GM19035 (cell line): ENCODE results near the gene CCR3.
"Not testable (repeated sequence)": the region's sequence is repeated elsewhere in the genome, so short reads cannot be mapped to it uniquely, and the experiment has no call there.

Experiments
- ATAC-seq: cut with Tn5 transposase; IDR thresholded peaks from one replicate; pipeline ENCODE4 v1.9.1; 2021; ENCODE audit not compliant: unreplicated experiment

The CCR3 gene

GRCh38 chr3:46242120-46242519 is at the start of gene CCR3:
Gene CCR3, plus strand, starts transcription at chr3:46242460. Its CDS starts 22,699 bp downstream, at chr3:46265159.
- no peak for ATAC-seq

DNA sequence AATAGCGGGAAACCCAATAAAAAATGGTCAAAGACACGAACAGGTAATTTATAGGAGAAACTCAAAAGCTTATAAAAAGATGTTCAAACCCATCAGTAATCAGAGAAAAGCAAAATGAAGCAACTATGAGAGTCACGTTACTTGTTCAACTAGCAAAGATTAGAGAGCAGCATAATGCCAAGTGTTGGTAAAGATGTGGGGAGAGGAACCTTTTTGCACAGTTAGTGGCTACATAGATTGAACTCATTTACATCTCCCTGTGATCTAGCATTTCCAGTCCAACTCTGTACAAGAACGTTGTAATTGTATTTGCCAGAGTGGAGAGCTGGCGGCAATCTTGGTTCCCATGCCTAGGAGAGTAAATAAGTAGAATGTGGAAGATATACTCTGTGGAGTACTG is 49.3 kb upstream of the CCR3 start:
- ATAC-seq, result no peak

GRCh38 chr3:46193436-46193835 is 48.8 kb upstream of the CCR3 start:
- ATAC-seq, result no peak

- ATAC-seq, result no peak
Observed at GRCh38 chr3:46194868-46195553, 47.2 kb upstream of the CCR3 start.

DNA sequence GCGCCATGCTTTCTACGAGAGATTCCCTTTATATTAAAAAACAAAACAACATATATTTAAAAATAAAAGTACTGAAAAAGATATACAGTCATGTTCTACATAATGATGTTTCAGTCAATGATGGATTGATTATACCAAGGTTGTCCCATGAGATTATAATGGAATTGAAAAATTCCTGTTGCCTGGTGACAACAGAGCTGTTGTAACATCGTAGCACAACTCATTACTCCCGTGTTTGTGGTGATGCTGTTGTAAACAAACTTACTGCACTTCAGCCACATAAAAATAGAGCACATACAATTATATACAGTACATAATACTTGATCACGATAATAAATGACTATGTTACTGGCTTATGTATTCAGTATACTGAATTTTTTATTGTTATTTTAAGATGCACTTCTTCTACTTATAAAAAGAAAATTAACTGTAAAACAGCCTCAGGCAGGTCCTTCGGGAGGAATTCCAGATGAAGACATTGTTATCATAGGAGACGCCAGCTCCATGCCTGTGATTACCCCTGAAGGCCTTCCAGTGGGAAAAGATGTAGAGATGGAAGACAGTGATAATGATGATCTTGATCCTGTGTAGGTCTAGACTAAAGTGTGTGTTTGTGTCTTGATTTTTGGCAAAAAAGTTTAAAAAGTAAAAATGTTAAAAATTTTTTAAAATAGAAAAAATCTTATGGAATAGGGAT is 45.9 kb upstream of the CCR3 start:
- ATAC-seq, result no peak

- no peak for ATAC-seq
Observed at GRCh38 chr3:46200211-46200610, 42.0 kb upstream of the CCR3 start.

- no peak for ATAC-seq
Observed at GRCh38 chr3:46200790-46201189, 41.5 kb upstream of the CCR3 start.

DNA sequence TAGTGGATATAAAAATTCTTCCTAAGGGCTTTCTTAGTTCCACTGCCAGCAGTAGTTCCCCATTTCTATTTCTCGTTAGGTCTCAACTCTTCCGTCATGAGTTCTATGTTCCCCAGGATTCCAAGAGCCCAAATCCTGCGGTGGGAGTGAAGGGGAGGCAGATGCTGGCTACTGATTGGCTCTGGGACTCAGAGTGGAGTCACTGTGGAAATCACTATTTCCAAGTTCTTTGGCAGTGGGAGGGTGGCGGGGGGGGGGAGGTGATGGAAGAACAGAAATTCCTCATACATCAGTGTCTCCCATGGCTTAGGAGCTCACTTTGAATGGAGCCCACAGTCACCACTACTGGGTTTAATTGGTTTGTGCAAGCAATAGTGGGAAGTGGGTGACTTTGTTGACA is 39.7 kb upstream of the CCR3 start:
- ATAC-seq, result no peak

GRCh38 chr3:46203681-46204080 is 38.6 kb upstream of the CCR3 start:
- no peak for ATAC-seq

GRCh38 chr3:46205286-46205960 is 36.8 kb upstream of the CCR3 start:
- ATAC-seq, result no peak

DNA sequence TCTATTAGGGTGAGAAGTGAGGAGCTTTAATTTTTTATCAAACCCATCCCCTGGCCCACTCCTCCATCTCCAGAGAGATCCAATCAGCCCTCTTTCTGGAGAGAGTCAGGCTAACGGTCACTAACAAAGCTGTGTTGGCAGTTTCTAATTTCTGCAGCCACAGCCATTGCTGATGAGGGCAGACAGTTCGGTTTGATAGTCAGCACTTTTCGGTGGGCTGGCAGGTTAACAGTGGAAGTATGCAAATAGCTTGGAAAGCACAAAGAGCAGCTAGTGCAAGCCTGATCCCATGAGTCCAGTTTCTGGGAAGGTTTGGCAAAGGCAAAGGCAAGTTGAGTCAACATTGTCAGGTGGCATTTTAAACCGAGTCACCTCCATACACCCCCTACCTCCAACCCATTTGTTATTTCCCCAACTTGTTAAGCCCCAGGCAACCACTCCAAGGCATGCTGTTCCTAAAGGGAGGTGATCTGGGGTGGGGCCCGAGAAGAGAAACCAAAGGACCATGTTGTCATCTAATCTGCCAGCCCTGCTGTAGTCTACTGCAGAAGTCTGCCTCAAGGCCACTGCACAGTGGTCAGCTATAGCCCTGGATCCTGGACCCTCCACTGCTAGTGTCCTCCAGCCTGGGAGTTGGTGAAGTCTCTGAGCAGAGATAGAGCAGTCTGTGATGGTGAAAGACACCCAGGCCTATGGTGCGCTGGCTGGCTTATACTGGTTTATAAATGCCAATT is 35.8 kb upstream of the CCR3 start:
- ATAC-seq, result no peak

- ATAC-seq, result not testable (repeated sequence)
Observed at GRCh38 chr3:46207514-46207913, 34.7 kb upstream of the CCR3 start.

DNA sequence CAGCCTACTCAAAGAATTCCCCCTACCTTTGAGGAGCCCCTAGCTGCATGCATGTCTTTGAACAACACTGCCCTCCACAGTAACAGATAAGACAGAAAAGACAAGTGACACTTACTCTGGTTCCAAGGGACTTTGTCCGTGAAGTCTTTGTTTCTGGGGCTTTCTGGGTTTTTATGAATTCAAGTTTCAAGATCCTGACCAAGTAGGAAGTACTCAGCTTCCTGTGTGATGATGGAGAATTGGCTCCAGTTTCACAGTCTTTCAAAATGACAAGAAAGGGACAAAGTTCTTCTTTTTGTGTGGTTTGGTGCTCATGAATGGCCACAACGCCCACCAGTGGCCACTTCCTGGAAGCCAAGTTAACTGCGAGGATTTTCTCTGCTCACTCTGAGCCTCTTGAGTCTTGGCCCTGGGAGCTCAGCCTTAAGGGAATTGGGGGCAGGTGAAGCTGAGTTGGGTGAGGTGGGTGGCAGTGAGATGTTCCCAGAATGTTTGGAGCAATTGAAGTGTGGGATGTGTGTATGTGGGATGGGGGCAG is 34.0 kb upstream of the CCR3 start, which contains the start of gene CCR1:
Gene CCR1, minus strand, starts transcription at position 147 of the 538 bp plus-strand sequence. CDS start 4,000 bp downstream, outside the sequence.
- peak; percentile 59 for ATAC-seq

- no peak for ATAC-seq
Observed at GRCh38 chr3:46209053-46209452, 33.2 kb upstream of the CCR3 start.

GRCh38 chr3:46209746-46210470 is 32.4 kb upstream of the CCR3 start:
- no peak for ATAC-seq

- ATAC-seq, result no peak
Observed at GRCh38 chr3:46212101-46212500, 30.2 kb upstream of the CCR3 start.

DNA sequence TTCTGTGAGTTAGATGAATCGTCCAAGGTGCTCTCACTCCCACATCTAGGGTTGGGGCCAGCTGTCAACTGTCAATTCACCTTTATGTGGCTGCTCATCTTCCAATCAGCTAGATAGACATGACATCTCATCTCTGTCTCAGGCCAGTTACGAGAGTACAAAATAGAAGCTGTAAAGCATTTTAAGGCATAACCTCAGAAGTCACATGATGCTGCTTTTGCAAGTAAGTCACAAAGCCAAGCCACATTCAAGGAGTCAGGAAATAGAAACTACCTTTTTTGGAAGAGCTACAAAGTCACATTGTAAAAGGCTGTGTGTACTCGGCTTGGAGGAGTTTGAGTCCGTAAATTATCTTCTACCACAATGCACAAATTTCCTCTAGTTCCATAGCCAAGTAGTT is 29.1 kb upstream of the CCR3 start:
- ATAC-seq, result no peak

- ATAC-seq, result no peak
Observed at GRCh38 chr3:46214751-46215352, 27.4 kb upstream of the CCR3 start.

- no peak for ATAC-seq
Observed at GRCh38 chr3:46215810-46216414, 26.3 kb upstream of the CCR3 start.
